Left lung (tissue), 10 donors: ENCODE results near the gene ERBB2. TPM values are rescaled to one million over a fixed set of nuclear protein-coding genes. Genes with fewer than 3 reads are reported as not detected.

ENCODE experiments used
- ATAC-seq: fragments of 200-7000 bp; cut with Tn5 transposase; one replicate; pipeline ENCODE4 v1.9.1; 2020; ENCODE audit warnings: moderate library complexity
- DNase-seq, 4 donors: peaks; one replicate each; pipeline ENCODE4 v3.0.0-alpha.2; 2013 to 2020
- H3K27ac ChIP-seq, 2 donors: fragments of 200-600 bp; sonication (generic) in 1 of 2; one replicate each; pipeline versions ENCODE4 v1.5.0 to v1.8.0; 2020 to 2021
- H3K27me3 ChIP-seq, 2 donors: fragments of 200-600 bp; sonication (generic) in 1 of 2; one replicate each; pipeline versions ENCODE4 v1.5.0 to v1.8.0; 2020 to 2021
- H3K36me3 ChIP-seq, 2 donors: fragments of 200-600 bp; sonication (generic) in 1 of 2; one replicate each; pipeline versions ENCODE4 v1.5.0 to v1.8.0; 2020 to 2021
- H3K4me1 ChIP-seq, 2 donors: fragments of 200-600 bp; one replicate each; pipeline ENCODE4 v1.8.0; 2021
- H3K4me3 ChIP-seq, 2 donors: fragments of 200-600 bp; sonication (generic) in 1 of 2; one replicate each; pipeline versions ENCODE4 v1.5.0 to v1.8.0; 2020 to 2021; ENCODE audit warnings: mild to moderate bottlenecking in 1 of 2
- H3K9me3 ChIP-seq, 2 donors: fragments of 200-600 bp; sonication (generic) in 1 of 2; one replicate each; pipeline versions ENCODE4 v1.5.0 to v1.8.0; 2020 to 2021
- CTCF ChIP-seq, 2 donors: fragments of 200-600 bp; sonication (generic) in 1 of 2; IDR thresholded peaks; one replicate each; pipeline versions ENCODE4 v1.5.0 to v1.8.0; 2021; ENCODE audit warnings: antibody characterized with exemption in 2 of 2
- intact Hi-C, 2 donors: fragments of 100-400 bp; cut with DNase I; formaldehyde crosslinking; loops; one replicate each; pipeline versions ENCODE4 v1.11.2 to v1.14.2; 2022
- polyA plus RNA-seq, 6 donors: library from polyadenylated mRNA; unstranded; fragments of 120-200 nt; gene quantifications; one replicate each; pipeline ENCODE4 v1.2.1, GENCODE V29; 2013; ENCODE audit not compliant: insufficient read length in 6 of 6
- total RNA-seq, 2 donors: library from RNA; stranded (reverse); fragmentation: NEBNext Ultra II Directional; extraction: Animal tissue kit (Norgen Biotek cat#: 25700); gene quantifications; one replicate each; pipeline ENCODE4 v1.2.1, GENCODE V29; 2021
- donor health status: DM: no; HTN: yes; CAD: no.
- donor health status: DM: no; HTN: no; CAD: no.

The ERBB2 gene
- total and polyA plus RNA-seq, 8 donors: 65.1 to 137 (median 107) TPM

- Histone ChIP-seq H3K36me3 (no peaks in the 10 kb centered on the region), H3K4me1 (peaks cover 20 to 33% of the 10 kb centered on the region in 2 donors), H3K9me3 (no peaks in the 10 kb centered on the region), H3K4me3 (no peak overlapping the region), H3K27ac (no peak overlapping the region), H3K27me3 (peaks cover 25 to 55% of the 10 kb centered on the region in 2 donors)
- intact Hi-C loops: no loop called here
- TF ChIP-seq CTCF (IDR thresholded peaks at IDR 0.05): peak; percentile 38 to 41
- DNase-seq (peak in 2 of 4 donors; percentile 53 to 57), ATAC-seq (peak; percentile 7)
Measured at GRCh38 chr17:39671651-39672521, 28.0 kb upstream of the ERBB2 start.

- DNase-seq (peak in 1 of 4 donors; percentile 54), ATAC-seq (no peak)
- peaks cover 22 to 33% of the 10 kb centered on the region in 2 donors for H3K4me1 ChIP-seq
- no peak overlapping the region for H3K27ac ChIP-seq
- no peaks in the 10 kb centered on the region for H3K36me3 ChIP-seq
- H3K4me3 ChIP-seq: no peak overlapping the region
- TF ChIP-seq CTCF (IDR thresholded peaks at IDR 0.05): peak in 1 of 2 donors; percentile 7
- peaks cover 17 to 46% of the 10 kb centered on the region in 2 donors for H3K27me3 ChIP-seq
- intact Hi-C loops: no loop called here
- no peaks in the 10 kb centered on the region for H3K9me3 ChIP-seq
Measured at GRCh38 chr17:39672522-39673334, 27.1 kb upstream of the ERBB2 start.

- no peak for ATAC-seq
- intact Hi-C loops: no loop called here
- Histone ChIP-seq H3K9me3 (no peaks in the 10 kb centered on the region), H3K27ac (no peak overlapping the region), H3K36me3 (no peaks in the 10 kb centered on the region), H3K27me3 (peaks cover 15 to 39% of the 10 kb centered on the region in 2 donors), H3K4me1 (peaks cover 19 to 27% of the 10 kb centered on the region in 2 donors), H3K4me3 (no peak overlapping the region)
- no peak for TF ChIP-seq CTCF (IDR thresholded peaks at IDR 0.05)
- DNase-seq: peak in 1 of 4 donors; percentile 55
Measured at GRCh38 chr17:39673335-39674081, 26.4 kb upstream of the ERBB2 start.

GRCh38 chr17:39674179-39674578, 25.7 kb upstream of the ERBB2 start:
- no peak overlapping the region for H3K27ac ChIP-seq
- intact Hi-C loops: no loop called here
- peaks cover 19 to 22% of the 10 kb centered on the region in 2 donors for H3K4me1 ChIP-seq
- TF ChIP-seq CTCF (IDR thresholded peaks at IDR 0.05): no peak
- DNase-seq (peak in 1 of 4 donors; percentile 22), ATAC-seq (no peak)
- H3K36me3 ChIP-seq: no peaks in the 10 kb centered on the region
- H3K9me3 ChIP-seq: no peaks in the 10 kb centered on the region
- peaks cover 12 to 32% of the 10 kb centered on the region in 2 donors for H3K27me3 ChIP-seq
- no peak overlapping the region for H3K4me3 ChIP-seq
